Right lobe of liver (tissue), 6 donors: ENCODE data around the gene SNRPA. TPM values are rescaled to one million over a fixed set of nuclear protein-coding genes. Genes with fewer than 3 reads are reported as not detected.

ENCODE experiments used
- ATAC-seq, 4 donors: fragments of 200-7000 bp; cut with Tn5 transposase; one replicate each; pipeline ENCODE4 v1.9.1; 2020; ENCODE audit warnings: mild to moderate bottlenecking in 4 of 4, moderate library complexity in 4 of 4
- DNase-seq, 3 donors: peaks; one replicate each; pipeline ENCODE4 v3.0.0-alpha.2; 2020
- H3K27ac ChIP-seq, 3 donors: fragments of 200-600 bp; one replicate each; pipeline ENCODE4 v1.8.0; 2022
- H3K27me3 ChIP-seq, 2 donors: fragments of 200-600 bp; one replicate each; pipeline ENCODE4 v1.8.0; 2022
- H3K36me3 ChIP-seq, 4 donors: fragments of 200-600 bp; sonication (generic) in 1 of 4; one replicate each; pipeline versions ENCODE4 v1.5.1 to v1.8.0; 2017 to 2022; ENCODE audit warnings: control low read depth in 1 of 4
- H3K4me1 ChIP-seq, 4 donors: fragments of 200-600 bp; sonication (generic) in 1 of 4; one replicate each; pipeline versions ENCODE4 v1.5.1 to v1.8.0; 2017 to 2022; ENCODE audit warnings: control low read depth in 1 of 4
- H3K4me3 ChIP-seq, 3 donors: fragments of 200-600 bp; one replicate each; pipeline ENCODE4 v1.8.0; 2022
- H3K9me3 ChIP-seq, 4 donors: fragments of 200-600 bp; sonication (generic) in 1 of 4; one replicate each; pipeline versions ENCODE4 v1.5.1 to v1.8.0; 2017 to 2022; ENCODE audit warnings: control low read depth in 1 of 4
- CTCF ChIP-seq, 4 donors: fragments of 200-600 bp in 3 of 4; fragments of 450-650 bp in 1 of 4; IDR thresholded peaks; one replicate each; pipeline versions ENCODE4 v1.5.1 to v1.8.0; 2016 to 2022; ENCODE audit warnings: antibody characterized with exemption in 4 of 4, mild to moderate bottlenecking in 2 of 4
- POLR2A ChIP-seq: fragments of 450-650 bp; IDR thresholded peaks from one replicate; pipeline ENCODE4 v1.6.1; 2017; ENCODE audit warnings: antibody characterized with exemption, mild to moderate bottlenecking
- WGBS: methylation state at CpG from one replicate; pipeline ENCODE4 v1.1.6; 2018; ENCODE audit warnings: low coverage, low lambda C conversion rate; ENCODE audit not compliant: insufficient coverage; ENCODE audit errors: missing lambda C conversion rate; 5-methylcytosine and 5-hydroxymethylcytosine counted together
- intact Hi-C, 2 donors: fragments of 100-400 bp; cut with DNase I; formaldehyde crosslinking; loops; one replicate each; pipeline versions ENCODE4 v1.11.2 to v1.14.1; 2022
- total RNA-seq, 6 experiments: library from RNA; depleted of rRNA in 2 of 6; stranded (reverse); fragments of >200 nt in 2 of 6; fragmentation: NEBNext Ultra II Directional in 3 of 6; extraction: Animal tissue kit (Norgen Biotek cat#: 25700) in 3 of 6; gene quantifications; one replicate each; pipeline versions ENCODE4 v1.1.0 to v1.2.4, GENCODE V29; 2016 to 2023
- donor health status: DM: no; HTN: yes; CAD: no.
- donor health status: DM: no; HTN: no; CAD: no.
- donor health status: DM: no; HTN: no; CAD: no.
- donor health status: DM: no; HTN: yes; CAD: no.
- donor health status: DM: no; HTN: yes; CAD: no.

SNRPA gene
- total RNA-seq, 6 experiments from 2014 or later = 21.4 to 33.1 (median 24.7) TPM

GRCh38 chr19:40754611-40755247 lies 3.7 kb downstream of the SNRPA start:
- TF ChIP-seq CTCF (IDR thresholded peaks at IDR 0.05) (no peak), POLR2A (peak; percentile 18)
- Histone ChIP-seq H3K27ac (peak overlapping the region; percentile 66 to 84 (median 68)), H3K9me3 (no peaks in the 10 kb centered on the region), H3K36me3 (peaks cover 6 to 38% (median 21%) of the 10 kb centered on the region in 4 donors), H3K4me1 (peaks cover 0 to 39% (median 17%) of the 10 kb centered on the region in 4 donors), H3K27me3 (no peaks in the 10 kb centered on the region), H3K4me3 (peak overlapping the region; percentile 21 to 32 (median 26))
- peak; percentile 18 to 44 (median 30) for ATAC-seq
- intact Hi-C loops = no loop called here
- 26% methylated on average over 9 of the region's 9 CpGs for WGBS
- DNase-seq = peak; percentile 53 to 79 (median 74)

GRCh38 chr19:40755248-40755624 lies 4.2 kb downstream of the SNRPA start:
- no CpG with 5 or more reads among the region's 3 CpGs for WGBS
- H3K27ac ChIP-seq = peak overlapping the region; percentile 66 to 84 (median 68)
- H3K36me3 ChIP-seq = peaks cover 6 to 43% (median 25%) of the 10 kb centered on the region in 4 donors
- no peaks in the 10 kb centered on the region for H3K27me3 ChIP-seq
- ATAC-seq (no peak), DNase-seq (no peak)
- peaks cover 0 to 39% (median 17%) of the 10 kb centered on the region in 4 donors for H3K4me1 ChIP-seq
- H3K4me3 ChIP-seq = peak overlapping the region in 2 of 3 donors; percentile 21 to 32
- no peaks in the 10 kb centered on the region for H3K9me3 ChIP-seq
- TF ChIP-seq CTCF (IDR thresholded peaks at IDR 0.05) = no peak
- no peak for TF ChIP-seq POLR2A
- intact Hi-C loops = no loop called here

- H3K36me3 ChIP-seq = peaks cover 6 to 49% (median 30%) of the 10 kb centered on the region in 4 donors
- 94% methylated on average over 3 of the region's 8 CpGs for WGBS
- TF ChIP-seq POLR2A (no peak), CTCF (IDR thresholded peaks at IDR 0.05) (no peak)
- ATAC-seq = no peak
- H3K27me3 ChIP-seq = no peaks in the 10 kb centered on the region
- H3K4me1 ChIP-seq = peaks cover 0 to 39% (median 17%) of the 10 kb centered on the region in 4 donors
- no peak overlapping the region for H3K4me3 ChIP-seq
- intact Hi-C loops = no loop called here
- no peaks in the 10 kb centered on the region for H3K9me3 ChIP-seq
- no peak overlapping the region for H3K27ac ChIP-seq
- no peak for DNase-seq
Observed at GRCh38 chr19:40755791-40756190, 4.8 kb downstream of the SNRPA start.

GRCh38 chr19:40756502-40757110 lies 5.6 kb downstream of the SNRPA start:
- no peak for ATAC-seq
- intact Hi-C loops = no loop called here
- peaks cover 0 to 39% (median 17%) of the 10 kb centered on the region in 4 donors for H3K4me1 ChIP-seq
- no peaks in the 10 kb centered on the region for H3K27me3 ChIP-seq
- TF ChIP-seq CTCF (IDR thresholded peaks at IDR 0.05) = no peak
- no peak for TF ChIP-seq POLR2A
- H3K27ac ChIP-seq = no peak overlapping the region
- peaks cover 6 to 57% (median 34%) of the 10 kb centered on the region in 4 donors for H3K36me3 ChIP-seq
- 53% methylated on average over 5 of the region's 11 CpGs for WGBS
- H3K4me3 ChIP-seq = no peak overlapping the region
- DNase-seq = no peak
- H3K9me3 ChIP-seq = no peaks in the 10 kb centered on the region
